Upper lobe of right lung (tissue), 1 donor: ENCODE results near the gene CEP152. TPM values are rescaled to one million over a fixed set of nuclear protein-coding genes. Genes with fewer than 3 reads are reported as not detected.

Experiments used
- ATAC-seq: fragments of 200-7000 bp; cut with Tn5 transposase; one replicate; pipeline ENCODE4 v1.9.1; 2020; ENCODE audit warnings: mild to moderate bottlenecking, moderate library complexity
- DNase-seq: peaks from one replicate; pipeline ENCODE4 v3.0.0-alpha.2; 2020
- H3K27ac ChIP-seq: fragments of 200-600 bp; one replicate; pipeline ENCODE4 v1.8.0; 2022
- H3K27me3 ChIP-seq: fragments of 200-600 bp; one replicate; pipeline ENCODE4 v1.8.0; 2022; ENCODE audit warnings: mild to moderate bottlenecking
- H3K36me3 ChIP-seq: fragments of 200-600 bp; one replicate; pipeline ENCODE4 v1.8.0; 2022
- H3K4me1 ChIP-seq: fragments of 200-600 bp; one replicate; pipeline ENCODE4 v1.8.0; 2022
- H3K4me3 ChIP-seq: fragments of 200-600 bp; one replicate; pipeline ENCODE4 v1.8.0; 2022; ENCODE audit warnings: mild to moderate bottlenecking
- H3K9me3 ChIP-seq: fragments of 200-600 bp; one replicate; pipeline ENCODE4 v1.8.0; 2022
- intact Hi-C: fragments of 100-400 bp; cut with DNase I; formaldehyde crosslinking; loops from one replicate; pipeline ENCODE4 v1.11.0; 2022
- total RNA-seq: library from RNA; stranded (reverse); fragmentation: NEBNext Ultra II Directional; extraction: Animal tissue kit (Norgen Biotek cat#: 25700); gene quantifications from one replicate; pipeline ENCODE4 v1.2.1, GENCODE V29; 2021
- TF ChIP-seq, protein P1 (sequence below): fragments of 200-600 bp; IDR thresholded peaks from one replicate; pipeline ENCODE4 v1.8.0; 2022; ENCODE audit warnings: antibody characterized with exemption
- donor health status: DM: no; HTN: yes; CAD: no; lungs with severe emphysema.

The CEP152 gene
- total RNA-seq, 1 donor from 2014 or later, result 4.2 TPM

DNA sequence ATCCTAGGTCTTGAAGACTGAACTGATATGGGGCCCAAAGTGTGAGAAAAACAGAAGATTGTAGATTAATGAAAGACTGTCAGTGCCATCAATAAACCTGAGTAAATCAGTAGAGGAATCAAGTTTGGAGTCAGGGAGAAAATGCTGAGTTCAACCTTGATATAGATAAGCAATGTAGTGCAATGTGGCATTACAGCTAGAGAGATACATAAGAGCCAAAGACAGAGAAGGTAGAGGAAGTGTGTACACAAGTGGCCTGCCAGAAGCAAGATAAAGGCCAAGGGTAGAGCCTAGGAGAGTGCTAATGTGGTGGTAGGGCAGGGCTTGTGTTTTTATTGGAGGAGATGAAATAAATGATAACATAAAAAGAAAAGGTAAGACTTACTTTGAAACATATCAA lies 41.1 kb upstream of the CEP152 start:
- ATAC-seq, result no peak
- TF ChIP-seq, protein P1, sequence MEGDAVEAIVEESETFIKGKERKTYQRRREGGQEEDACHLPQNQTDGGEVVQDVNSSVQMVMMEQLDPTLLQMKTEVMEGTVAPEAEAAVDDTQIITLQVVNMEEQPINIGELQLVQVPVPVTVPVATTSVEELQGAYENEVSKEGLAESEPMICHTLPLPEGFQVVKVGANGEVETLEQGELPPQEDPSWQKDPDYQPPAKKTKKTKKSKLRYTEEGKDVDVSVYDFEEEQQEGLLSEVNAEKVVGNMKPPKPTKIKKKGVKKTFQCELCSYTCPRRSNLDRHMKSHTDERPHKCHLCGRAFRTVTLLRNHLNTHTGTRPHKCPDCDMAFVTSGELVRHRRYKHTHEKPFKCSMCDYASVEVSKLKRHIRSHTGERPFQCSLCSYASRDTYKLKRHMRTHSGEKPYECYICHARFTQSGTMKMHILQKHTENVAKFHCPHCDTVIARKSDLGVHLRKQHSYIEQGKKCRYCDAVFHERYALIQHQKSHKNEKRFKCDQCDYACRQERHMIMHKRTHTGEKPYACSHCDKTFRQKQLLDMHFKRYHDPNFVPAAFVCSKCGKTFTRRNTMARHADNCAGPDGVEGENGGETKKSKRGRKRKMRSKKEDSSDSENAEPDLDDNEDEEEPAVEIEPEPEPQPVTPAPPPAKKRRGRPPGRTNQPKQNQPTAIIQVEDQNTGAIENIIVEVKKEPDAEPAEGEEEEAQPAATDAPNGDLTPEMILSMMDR, result no peak
- intact Hi-C loops, result no loop called here
- H3K4me1 ChIP-seq, result peaks cover 3% of the 10 kb centered on the region
- H3K27ac ChIP-seq, result no peak overlapping the region
- H3K36me3 ChIP-seq, result no peaks in the 10 kb centered on the region
- no peaks in the 10 kb centered on the region for H3K9me3 ChIP-seq
- H3K4me3 ChIP-seq, result no peak overlapping the region
- DNase-seq, result no peak
- no peaks in the 10 kb centered on the region for H3K27me3 ChIP-seq

DNA sequence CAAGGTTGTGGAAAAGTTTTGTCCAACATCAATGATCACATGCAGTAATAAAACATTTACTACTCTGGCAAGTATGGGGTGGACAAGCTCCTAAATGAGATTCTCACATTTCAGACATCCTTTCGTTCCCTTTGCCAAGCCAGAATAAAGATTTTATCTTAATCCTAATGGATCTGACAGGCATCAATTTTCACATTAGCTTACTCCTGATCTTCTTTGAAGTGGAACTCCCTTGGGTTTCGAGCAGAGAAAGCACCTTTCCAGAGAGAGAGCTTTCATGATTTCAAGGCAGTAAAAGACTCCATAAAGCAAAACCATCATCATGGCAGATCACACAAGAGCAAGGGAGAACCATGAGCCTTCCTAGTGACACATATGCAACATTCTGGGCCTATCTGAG lies 39.8 kb upstream of the CEP152 start:
- Histone ChIP-seq H3K27me3 (no peaks in the 10 kb centered on the region), H3K27ac (no peak overlapping the region), H3K36me3 (no peaks in the 10 kb centered on the region), H3K9me3 (no peaks in the 10 kb centered on the region), H3K4me3 (no peak overlapping the region), H3K4me1 (peaks cover 1% of the 10 kb centered on the region)
- intact Hi-C loops, result no loop called here
- TF ChIP-seq, protein P1, result no peak
- DNase-seq, result no peak
- ATAC-seq, result no peak

DNA sequence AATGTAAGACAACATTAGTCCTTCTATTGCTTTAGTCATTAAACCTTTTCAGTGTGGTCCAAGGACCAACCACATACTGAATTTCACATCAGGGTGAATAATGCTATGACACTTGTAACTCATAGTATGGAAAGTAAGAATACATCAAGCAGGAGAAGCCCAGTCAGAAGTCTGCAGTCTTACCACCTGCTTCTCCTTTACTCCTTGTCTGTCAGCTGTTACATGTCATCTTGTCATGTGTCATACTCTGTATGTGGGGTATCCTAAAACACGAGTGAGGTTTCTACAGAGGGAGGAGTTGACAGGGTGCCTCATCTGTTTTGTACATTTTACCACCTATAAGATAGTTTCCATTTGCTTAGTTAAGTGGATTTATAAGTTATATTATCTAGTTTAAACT lies 34.3 kb upstream of the CEP152 start:
- Histone ChIP-seq H3K4me1 (no peaks in the 10 kb centered on the region), H3K9me3 (no peaks in the 10 kb centered on the region), H3K27me3 (no peaks in the 10 kb centered on the region), H3K4me3 (no peak overlapping the region), H3K36me3 (no peaks in the 10 kb centered on the region), H3K27ac (no peak overlapping the region)
- DNase-seq (no peak), ATAC-seq (no peak)
- intact Hi-C loops, result no loop called here
- TF ChIP-seq, protein P1, result no peak

DNA sequence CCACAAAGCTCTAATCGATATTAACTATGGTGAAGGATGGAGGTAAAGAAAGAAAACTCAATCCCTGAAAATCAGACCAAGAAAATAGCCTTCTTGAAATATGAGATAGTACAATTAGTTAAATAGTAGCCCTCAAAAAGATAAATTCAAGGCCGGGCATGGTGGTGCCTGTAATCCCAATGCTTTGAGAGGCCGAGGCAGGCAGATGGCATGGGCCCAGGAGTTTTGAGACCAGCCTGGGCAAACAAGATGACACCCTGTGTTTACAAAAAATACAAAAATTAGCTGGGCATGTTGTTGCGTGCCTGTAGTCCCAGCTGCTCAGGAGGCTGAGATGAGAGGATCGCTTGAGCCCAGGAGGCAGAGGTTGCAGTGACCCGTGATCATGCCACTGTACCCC lies 31.6 kb upstream of the CEP152 start:
- no peaks in the 10 kb centered on the region for H3K4me1 ChIP-seq
- intact Hi-C loops, result no loop called here
- no peak overlapping the region for H3K27ac ChIP-seq
- no peaks in the 10 kb centered on the region for H3K36me3 ChIP-seq
- H3K4me3 ChIP-seq, result no peak overlapping the region
- DNase-seq (no peak), ATAC-seq (no peak)
- no peaks in the 10 kb centered on the region for H3K27me3 ChIP-seq
- TF ChIP-seq, protein P1, result no peak
- no peaks in the 10 kb centered on the region for H3K9me3 ChIP-seq

DNA sequence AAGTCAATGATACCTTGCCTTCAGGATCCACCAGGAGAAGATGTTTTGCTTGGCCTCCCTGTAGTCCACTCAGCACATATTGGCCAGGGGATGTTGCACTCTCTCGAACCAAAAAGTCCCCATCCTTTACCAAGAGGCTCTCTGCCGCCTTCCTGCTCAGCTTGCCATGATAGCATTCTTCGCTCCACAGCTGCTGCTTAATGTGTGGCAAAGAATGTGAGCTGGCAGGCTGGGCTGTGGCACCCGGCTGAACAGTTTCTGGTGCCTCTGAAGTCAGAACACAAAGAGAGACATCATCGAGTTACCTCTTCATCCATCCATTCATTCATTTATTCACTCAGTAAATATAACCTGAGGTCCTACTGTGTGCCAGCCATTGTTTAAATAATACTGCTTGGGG lies 23.9 kb upstream of the CEP152 start:
- ATAC-seq (no peak), DNase-seq (no peak)
- Histone ChIP-seq H3K9me3 (no peaks in the 10 kb centered on the region), H3K27me3 (no peaks in the 10 kb centered on the region), H3K36me3 (no peaks in the 10 kb centered on the region), H3K4me3 (no peak overlapping the region), H3K27ac (no peak overlapping the region), H3K4me1 (no peaks in the 10 kb centered on the region)
- TF ChIP-seq, protein P1, result no peak
- intact Hi-C loops, result no loop called here

DNA sequence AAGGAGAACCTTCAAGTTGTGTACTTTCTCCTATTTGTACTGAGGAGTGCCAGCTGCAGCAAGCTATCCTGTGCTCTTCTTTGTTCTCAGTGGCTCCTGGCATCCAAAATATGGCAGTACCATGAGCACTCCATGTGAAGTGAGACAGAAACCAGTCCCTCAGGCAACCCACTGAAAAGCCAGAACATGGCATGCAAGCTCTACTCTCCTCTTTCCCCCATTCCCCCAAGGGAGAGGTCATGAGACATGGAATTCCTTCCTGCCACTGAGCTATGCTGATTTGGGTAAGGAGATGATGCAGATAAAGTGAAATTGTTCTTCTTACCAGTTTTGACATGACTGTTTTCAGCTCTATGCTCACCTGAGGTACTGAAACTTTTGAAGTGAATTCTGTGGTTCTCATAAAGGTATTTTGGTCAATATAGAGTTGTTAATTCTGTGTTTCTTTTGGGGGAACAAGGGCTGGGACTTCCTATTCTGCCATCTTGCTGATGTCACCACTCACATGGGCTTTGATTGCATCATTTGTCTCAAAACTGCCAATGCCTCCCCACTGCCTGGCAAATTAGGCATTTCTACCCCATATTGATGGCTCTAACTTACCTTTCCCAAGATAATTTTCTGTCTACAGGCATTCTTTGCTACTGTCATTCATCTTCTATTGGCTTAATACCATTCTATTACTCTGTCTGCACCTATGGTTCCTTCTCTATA lies 22.8 kb upstream of the CEP152 start:
- Histone ChIP-seq H3K27ac (no peak overlapping the region), H3K9me3 (no peaks in the 10 kb centered on the region), H3K4me1 (no peaks in the 10 kb centered on the region), H3K27me3 (no peaks in the 10 kb centered on the region), H3K36me3 (no peaks in the 10 kb centered on the region), H3K4me3 (no peak overlapping the region)
- ATAC-seq (no peak), DNase-seq (no peak)
- TF ChIP-seq, protein P1, result no peak
- intact Hi-C loops, result no loop called here
